Aorta (tissue), 5 donors: ENCODE results near the gene HSD17B3. TPM values are rescaled to one million over a fixed set of nuclear protein-coding genes. Genes with fewer than 3 reads are reported as not detected.
"Not testable (repeated sequence)": the region's sequence is repeated elsewhere in the genome, so short reads cannot be mapped to it uniquely, and the experiment has no call there.

Experiments used
- ATAC-seq: fragments of 200-7000 bp; cut with Tn5 transposase; one replicate; pipeline ENCODE4 v1.9.1; 2022; ENCODE audit warnings: moderate library complexity; ENCODE audit not compliant: low FRiP score
- DNase-seq, 2 donors: peaks; one replicate each; pipeline ENCODE4 v3.0.0-alpha.2; 2020
- H3K27ac ChIP-seq, 2 donors: one replicate each; pipeline ENCODE4 v1.5.1; 2013; ENCODE audit warnings: low read length in 2 of 2, mild to moderate bottlenecking in 2 of 2, moderate library complexity in 2 of 2, control low read depth in 1 of 2, inconsistent platforms in 1 of 2, low read depth in 1 of 2
- H3K27me3 ChIP-seq, 2 donors: one replicate each; pipeline ENCODE4 v1.6.1; 2013; ENCODE audit warnings: control low read depth in 1 of 2, low read length in 1 of 2, mild to moderate bottlenecking in 1 of 2, moderate library complexity in 1 of 2; ENCODE audit not compliant: insufficient read depth in 2 of 2, control insufficient read depth in 1 of 2
- H3K36me3 ChIP-seq, 2 donors: one replicate each; pipeline ENCODE4 v1.6.1; 2013; ENCODE audit warnings: control low read depth in 1 of 2, low read length in 1 of 2, mild to moderate bottlenecking in 1 of 2; ENCODE audit not compliant: insufficient read depth in 2 of 2, control insufficient read depth in 1 of 2
- H3K4me1 ChIP-seq, 2 donors: one replicate each; pipeline ENCODE4 v1.6.1; 2013; ENCODE audit warnings: low read length in 2 of 2, control low read depth in 1 of 2, mild to moderate bottlenecking in 1 of 2, moderate library complexity in 1 of 2; ENCODE audit not compliant: insufficient read depth in 2 of 2, control insufficient read depth in 1 of 2
- H3K4me3 ChIP-seq, 2 donors: one replicate each; pipeline ENCODE4 v1.5.1; 2013; ENCODE audit warnings: low read length in 2 of 2, control low read depth in 1 of 2, mild to moderate bottlenecking in 1 of 2
- H3K9me3 ChIP-seq: one replicate; pipeline ENCODE4 v1.6.1; 2013; ENCODE audit warnings: mild to moderate bottlenecking, low read length; ENCODE audit not compliant: control insufficient read depth
- WGBS, 2 donors: extraction: QIAGEN DNeasy Blood & Tissue Kit; methylation state at CpG; one replicate each; pipeline ENCODE4 v1.1.7; 2013; 5-methylcytosine and 5-hydroxymethylcytosine counted together
- intact Hi-C, 2 donors: fragments of 100-400 bp; cut with DNase I; formaldehyde crosslinking; loops; one replicate each; pipeline versions ENCODE4 v1.14.2 to v1.15.0; 2022
- polyA plus RNA-seq, 2 donors: library from polyadenylated mRNA; stranded (reverse); fragments of 200-250 nt; gene quantifications; one replicate each; pipeline ENCODE4 v1.2.3, GENCODE V29; 2013
- total RNA-seq, 2 donors: library from RNA; stranded (reverse); fragmentation: NEBNext Ultra II Directional; extraction: Animal tissue kit (Norgen Biotek cat#: 25700); gene quantifications; one replicate each; pipeline ENCODE4 v1.2.1, GENCODE V29; 2021
- donor health status: healthy with polysubstance abuse.
- donor health status: Bipolar disorder and iron deficiency.
- donor health status: DM: no; HTN: no; CAD: no.
- donor health status: DM: no; HTN: no; CAD: no.
- donor health status: DM: yes; HTN: yes; CAD: no.

Gene HSD17B3
- total and polyA plus RNA-seq, 4 donors: 2.2 to 17.7 (median 2.6) TPM; not detected in 1

DNA sequence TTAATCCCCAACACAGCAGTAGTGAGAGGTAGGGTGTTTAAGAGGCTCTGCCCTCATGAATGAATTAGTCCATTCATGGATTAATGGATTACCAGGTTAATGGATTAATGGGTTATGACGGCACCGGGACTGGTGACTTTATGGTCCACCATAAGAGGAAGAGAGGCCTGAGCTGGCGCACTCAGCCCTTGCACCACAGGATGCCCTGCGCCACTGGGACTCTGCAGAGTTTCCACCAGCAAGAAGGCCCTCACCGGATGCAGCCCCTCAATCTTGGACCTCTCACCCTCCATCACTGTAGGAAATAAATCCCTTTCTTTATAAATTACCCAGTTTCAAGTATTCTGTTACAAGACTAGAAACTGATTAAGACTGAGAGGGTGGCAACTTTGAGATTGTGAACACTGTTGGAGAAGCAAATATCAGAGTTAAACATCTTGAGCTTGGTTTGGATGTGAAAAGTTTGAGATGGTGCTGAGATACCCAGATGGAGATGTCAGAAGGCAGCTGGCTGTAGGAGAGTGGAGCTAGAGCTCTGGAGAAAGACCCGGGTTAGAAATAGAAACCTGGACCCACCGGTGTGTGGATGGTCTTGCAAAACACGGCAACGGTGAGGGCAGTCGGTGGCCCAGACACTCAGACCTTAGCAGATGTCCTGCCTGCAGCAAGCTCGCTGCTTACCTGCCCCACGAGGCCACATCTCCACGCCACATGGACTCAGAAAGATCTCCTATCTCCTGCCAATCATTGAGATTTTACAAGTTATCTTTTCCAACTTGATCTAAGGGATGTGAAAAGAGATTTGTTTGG, 98.8 kb downstream of the HSD17B3 start:
- Histone ChIP-seq H3K4me1 (no peaks in the 10 kb centered on the region), H3K27ac (no peak overlapping the region), H3K4me3 (no peak overlapping the region), H3K36me3 (no peaks in the 10 kb centered on the region), H3K27me3 (no peaks in the 10 kb centered on the region), H3K9me3 (no peaks in the 10 kb centered on the region)
- intact Hi-C loops: no loop called here
- WGBS, 2 donors: 95 to 97% methylated on average over 13 of the region's 13 CpGs
- DNase-seq: no peak
- no peak for ATAC-seq

DNA sequence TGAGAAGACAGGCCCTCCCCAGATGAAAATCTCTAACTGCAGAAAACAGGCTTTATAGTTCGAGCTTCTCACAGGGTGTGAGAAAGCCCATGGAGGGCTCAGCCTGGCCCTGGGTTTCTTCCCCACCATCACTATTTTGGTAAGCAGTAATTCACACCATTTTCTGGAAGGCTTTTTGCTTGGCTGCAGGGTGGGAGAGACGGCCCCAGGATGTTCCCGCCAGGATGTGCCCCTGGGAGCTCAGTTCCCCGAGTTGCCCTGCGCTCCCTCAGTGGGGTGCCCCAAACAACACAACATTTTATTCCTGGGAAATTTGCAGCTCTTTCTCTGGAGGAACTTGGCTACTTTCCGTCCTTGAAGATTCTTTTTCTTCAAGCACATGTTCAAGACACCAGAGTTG, 100.8 kb downstream of the HSD17B3 start:
- Histone ChIP-seq H3K27me3 (no peaks in the 10 kb centered on the region), H3K9me3 (no peaks in the 10 kb centered on the region), H3K4me1 (no peaks in the 10 kb centered on the region), H3K4me3 (no peak overlapping the region), H3K36me3 (no peaks in the 10 kb centered on the region), H3K27ac (no peak overlapping the region)
- no peak for ATAC-seq
- WGBS, 2 donors: 93 to 96% methylated on average over 6 of the region's 6 CpGs
- intact Hi-C loops: no loop called here
- no peak for DNase-seq

DNA sequence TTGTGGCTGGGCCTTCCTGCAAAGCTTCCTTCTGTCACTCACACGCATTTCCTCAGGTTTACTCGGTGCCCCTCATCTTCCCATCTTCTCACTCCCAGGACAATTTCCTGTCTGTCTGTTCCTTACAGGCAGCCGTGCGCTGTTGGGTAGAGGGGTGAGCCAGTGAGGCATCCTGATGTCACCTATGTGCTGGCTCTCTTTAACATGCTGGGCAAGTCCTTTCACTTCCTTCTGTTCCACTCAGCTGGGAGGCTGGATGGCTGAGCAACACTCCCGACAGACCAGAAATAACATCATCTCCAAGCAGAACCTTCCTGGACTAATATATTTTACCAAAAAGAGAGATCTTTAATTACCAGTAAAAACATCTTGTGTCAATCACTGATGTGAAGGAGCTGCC, 103.0 kb downstream of the HSD17B3 start:
- Histone ChIP-seq H3K27me3 (no peaks in the 10 kb centered on the region), H3K4me1 (no peaks in the 10 kb centered on the region), H3K36me3 (no peaks in the 10 kb centered on the region), H3K9me3 (no peaks in the 10 kb centered on the region), H3K27ac (no peak overlapping the region), H3K4me3 (no peak overlapping the region)
- WGBS, 2 donors: 90 to 91% methylated on average over 5 of the region's 5 CpGs
- intact Hi-C loops: no loop called here
- DNase-seq: no peak
- ATAC-seq: no peak

DNA sequence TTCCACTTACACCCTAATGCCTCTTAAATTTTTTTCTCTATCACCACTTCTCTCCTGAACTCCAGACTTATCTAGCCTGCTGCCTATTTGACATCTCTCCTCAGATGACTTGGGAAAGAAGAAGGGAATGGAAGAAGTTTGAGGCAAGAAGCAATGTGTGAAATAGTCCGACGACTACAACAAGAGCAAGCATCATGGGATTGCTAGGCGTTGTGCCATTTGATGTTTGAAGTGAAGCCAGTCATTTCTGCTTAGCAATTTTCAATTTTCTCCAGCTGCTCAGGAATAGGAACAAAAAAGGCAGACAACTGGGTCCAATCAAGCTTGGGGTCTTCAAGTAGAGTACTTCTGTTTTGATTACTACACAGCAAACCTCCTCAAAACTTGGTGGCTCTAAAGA, 106.4 kb downstream of the HSD17B3 start:
- DNase-seq (no peak), ATAC-seq (no peak)
- no peak overlapping the region for H3K4me3 ChIP-seq
- no peak overlapping the region for H3K27ac ChIP-seq
- H3K4me1 ChIP-seq: no peaks in the 10 kb centered on the region
- intact Hi-C loops: no loop called here
- WGBS, 2 donors: 64 to 69% methylated on average over 3 of the region's 3 CpGs
- H3K9me3 ChIP-seq: no peaks in the 10 kb centered on the region
- no peaks in the 10 kb centered on the region for H3K27me3 ChIP-seq
- H3K36me3 ChIP-seq: no peaks in the 10 kb centered on the region

DNA sequence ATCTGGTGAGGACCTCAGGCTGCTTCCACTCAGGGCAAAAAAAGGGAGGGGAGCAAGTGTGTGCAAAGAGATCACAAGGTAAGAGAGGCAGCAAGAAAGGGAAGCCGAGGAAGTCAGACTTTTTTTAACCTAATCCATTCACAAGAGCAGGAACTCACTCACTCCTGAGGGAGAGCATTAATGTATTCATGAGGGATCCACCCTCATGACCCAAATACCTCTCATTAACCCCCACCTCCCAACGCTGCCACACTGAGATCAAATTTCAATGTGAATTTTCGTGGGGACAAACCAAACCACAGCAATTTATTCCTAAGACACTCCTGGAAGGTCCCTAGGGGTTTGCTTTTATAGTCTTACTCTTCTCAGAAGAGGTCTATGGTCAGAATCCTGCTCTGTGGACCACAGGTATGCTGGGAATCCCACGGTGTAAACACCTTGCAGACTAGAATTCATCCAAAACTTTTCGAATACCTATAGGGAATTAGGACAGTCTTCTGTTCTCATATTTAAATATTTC, 108.7 kb downstream of the HSD17B3 start:
- WGBS, 2 donors: 88% methylated on average over 5 of the region's 5 CpGs
- no peak for ATAC-seq
- Histone ChIP-seq H3K4me1 (no peaks in the 10 kb centered on the region), H3K4me3 (no peak overlapping the region), H3K9me3 (peaks cover 3% of the 10 kb centered on the region), H3K27me3 (no peaks in the 10 kb centered on the region), H3K36me3 (no peaks in the 10 kb centered on the region), H3K27ac (no peak overlapping the region)
- intact Hi-C loops: no loop called here
- no peak for DNase-seq

DNA sequence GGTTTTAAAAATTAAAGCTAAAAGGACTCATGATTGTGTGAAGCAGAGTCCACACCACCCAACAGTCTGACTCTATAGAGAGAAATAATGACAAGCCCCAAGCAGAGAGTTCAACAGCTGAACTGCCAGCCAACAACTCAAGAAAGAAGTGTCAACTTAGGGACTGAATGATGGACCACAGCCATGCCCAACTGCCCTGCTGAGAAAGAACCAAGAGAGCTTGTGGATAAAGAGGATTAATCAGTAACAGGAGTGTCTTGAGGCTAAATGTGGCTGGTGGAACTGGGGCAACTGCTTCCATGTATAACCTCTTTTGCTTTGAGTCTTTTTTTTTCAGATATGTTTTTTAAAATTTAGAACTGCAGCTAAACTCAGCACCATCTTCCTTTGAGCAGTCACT, 109.3 kb downstream of the HSD17B3 start:
- H3K4me1 ChIP-seq: no peaks in the 10 kb centered on the region
- DNase-seq (no peak), ATAC-seq (no peak)
- no peak overlapping the region for H3K27ac ChIP-seq
- H3K27me3 ChIP-seq: no peaks in the 10 kb centered on the region
- H3K4me3 ChIP-seq: no peak overlapping the region
- H3K36me3 ChIP-seq: no peaks in the 10 kb centered on the region
- intact Hi-C loops: no loop called here
- H3K9me3 ChIP-seq: peaks cover 3% of the 10 kb centered on the region

DNA sequence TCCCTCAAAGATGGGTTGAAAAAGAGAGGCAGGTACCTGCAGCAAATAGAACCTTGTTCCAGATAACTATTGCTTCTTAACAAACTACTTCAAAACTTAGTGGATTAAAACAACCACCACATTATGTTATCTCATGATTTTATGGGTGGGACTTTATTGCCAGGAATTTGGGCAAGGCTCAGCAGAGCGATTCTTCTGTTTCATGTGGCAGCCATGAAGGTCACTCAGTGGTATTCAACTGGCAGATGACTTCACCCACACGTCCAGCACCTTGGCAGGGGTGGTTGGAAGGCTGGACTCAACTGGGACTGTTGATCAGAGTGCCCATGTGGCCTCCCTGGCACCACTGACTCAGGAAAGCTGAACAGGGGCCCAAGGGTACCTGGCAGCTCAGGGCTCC, 112.0 kb downstream of the HSD17B3 start:
- Histone ChIP-seq H3K4me1 (no peaks in the 10 kb centered on the region), H3K36me3 (no peaks in the 10 kb centered on the region), H3K4me3 (no peak overlapping the region), H3K27me3 (no peaks in the 10 kb centered on the region), H3K27ac (no peak overlapping the region), H3K9me3 (peaks cover 5% of the 10 kb centered on the region)
- no peak for DNase-seq
- WGBS, 2 donors: 94 to 98% methylated on average over 2 of the region's 2 CpGs
- no peak for ATAC-seq
- intact Hi-C loops: no loop called here

DNA sequence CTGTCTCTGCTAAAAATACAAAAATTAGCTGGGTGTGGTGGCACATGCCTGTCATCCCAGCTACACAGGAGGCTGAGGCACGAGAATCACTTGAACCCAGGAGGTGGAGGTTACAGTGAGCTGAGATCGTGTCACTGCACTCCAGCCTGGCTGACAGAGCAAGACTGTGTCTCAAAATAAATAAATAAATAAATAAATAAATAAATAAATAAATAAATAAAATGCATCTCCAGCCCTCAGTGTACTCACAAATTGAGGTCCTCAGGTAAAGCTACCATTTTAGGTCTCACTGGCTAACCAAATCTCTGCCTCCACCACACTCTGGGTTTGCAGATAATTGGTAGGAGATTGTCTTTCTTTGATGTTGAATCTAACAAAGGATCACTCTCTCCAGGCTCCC, 112.4 kb downstream of the HSD17B3 start:
- ATAC-seq, H3K36me3 ChIP-seq, H3K27me3 ChIP-seq, H3K4me1 ChIP-seq, DNase-seq, H3K27ac ChIP-seq, H3K4me3 ChIP-seq, intact Hi-C loops, H3K9me3 ChIP-seq: not testable (repeated sequence)
- WGBS, 2 donors: 98 to 99% methylated on average over 2 of the region's 2 CpGs

DNA sequence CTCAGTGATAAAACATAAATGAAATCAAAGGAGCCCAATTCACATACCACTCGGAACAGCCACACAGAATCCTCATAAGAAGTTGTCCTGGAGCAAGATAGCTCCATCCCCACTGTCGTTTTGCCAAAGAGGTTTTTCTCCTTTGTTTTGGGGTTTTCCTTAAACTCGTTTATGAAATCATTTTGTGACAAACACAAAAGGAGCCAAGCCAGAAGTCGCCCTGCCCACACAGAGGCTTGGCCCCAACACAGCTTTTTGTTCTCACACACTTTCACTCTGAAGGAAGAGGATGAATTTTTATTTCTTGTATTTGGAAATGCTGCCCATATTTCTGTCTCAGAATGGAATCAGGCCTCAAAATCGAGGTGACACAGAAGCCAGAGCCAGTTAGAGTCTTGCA, 113.4 kb downstream of the HSD17B3 start:
- Histone ChIP-seq H3K9me3 (peaks cover 5% of the 10 kb centered on the region), H3K27me3 (no peaks in the 10 kb centered on the region), H3K4me1 (no peaks in the 10 kb centered on the region), H3K27ac (no peak overlapping the region), H3K4me3 (no peak overlapping the region), H3K36me3 (no peaks in the 10 kb centered on the region)
- no peak for DNase-seq
- intact Hi-C loops: no loop called here
- no peak for ATAC-seq
- 63 to 69% methylated on average over 5 of the region's 5 CpGs for WGBS, 2 donors
